Mesendoderm (in vitro differentiated cells): ENCODE data around the gene KAT6B.
"Not testable (repeated sequence)": the region's sequence is repeated elsewhere in the genome, so short reads cannot be mapped to it uniquely, and the experiment has no call there.

Experiments used
- DNase-seq: peaks from one replicate; pipeline ENCODE4 v3.0.0; 2013
- H2AK5ac ChIP-seq: 2 replicates; pipeline ENCODE4 v1.6.1; 2013; ENCODE audit warnings: low read length, inconsistent platforms
- H2BK120ac ChIP-seq: 2 replicates; pipeline ENCODE4 v1.6.1; 2013; ENCODE audit warnings: low read depth, mild to moderate bottlenecking, low read length, moderate library complexity, mixed read lengths
- H2BK15ac ChIP-seq: replicated peaks from 2 replicates; pipeline ENCODE4 v1.6.1; 2013; ENCODE audit warnings: low read depth, mild to moderate bottlenecking, moderate library complexity
- H2BK5ac ChIP-seq: 2 replicates; pipeline ENCODE4 v1.6.1; 2013; ENCODE audit warnings: low read length, inconsistent platforms
- H3K18ac ChIP-seq: 2 replicates; pipeline ENCODE4 v1.6.1; 2013; ENCODE audit warnings: mild to moderate bottlenecking, low read length, mixed read lengths
- H3K23ac ChIP-seq: one replicate; pipeline ENCODE4 v1.6.1; 2013; ENCODE audit warnings: low read length
- H3K27ac ChIP-seq: 2 replicates; pipeline ENCODE4 v1.5.1; 2013; ENCODE audit warnings: low read depth, mild to moderate bottlenecking, inconsistent platforms, low read length, moderate library complexity
- H3K27me3 ChIP-seq: 2 replicates; pipeline ENCODE4 v1.6.1; 2013; ENCODE audit warnings: low read length, control low read depth, mild to moderate bottlenecking, inconsistent platforms; ENCODE audit not compliant: insufficient read depth, poor library complexity
- H3K36me3 ChIP-seq: 2 replicates; pipeline ENCODE4 v1.6.1; 2013; ENCODE audit warnings: low read length, inconsistent platforms; ENCODE audit not compliant: control insufficient read depth, insufficient read depth
- H3K4ac ChIP-seq: one replicate; pipeline ENCODE4 v1.6.1; 2013; ENCODE audit warnings: low read depth, mild to moderate bottlenecking, low read length, moderate library complexity
- H3K4me1 ChIP-seq: 2 replicates; pipeline ENCODE4 v1.6.1; 2013; ENCODE audit warnings: low read depth, low read length, inconsistent platforms; ENCODE audit not compliant: control insufficient read depth
- H3K4me2 ChIP-seq: 2 replicates; pipeline ENCODE4 v1.6.1; 2013; ENCODE audit warnings: low read length
- H3K4me3 ChIP-seq: 2 replicates; pipeline ENCODE4 v1.5.1; 2013; ENCODE audit warnings: mild to moderate bottlenecking, low read length
- H3K56ac ChIP-seq: one replicate; pipeline ENCODE4 v1.6.1; 2013; ENCODE audit warnings: low read length
- H3K79me1 ChIP-seq: 2 replicates; pipeline ENCODE4 v1.6.1; 2013; ENCODE audit warnings: low read length, inconsistent platforms
- H3K79me2 ChIP-seq: 2 replicates; pipeline ENCODE4 v1.6.1; 2013; ENCODE audit warnings: mild to moderate bottlenecking, low read length; ENCODE audit not compliant: control insufficient read depth, insufficient read depth
- H3K9ac ChIP-seq: 2 replicates; pipeline ENCODE4 v1.6.1; 2013; ENCODE audit warnings: low read length, inconsistent platforms
- H4K5ac ChIP-seq: one replicate; pipeline ENCODE4 v1.6.1; 2013; ENCODE audit warnings: low read length
- H4K8ac ChIP-seq: one replicate; pipeline ENCODE4 v1.6.1; 2013; ENCODE audit warnings: low read depth, mild to moderate bottlenecking, control low read depth, low read length, moderate library complexity
- WGBS: extraction: QIAGEN DNeasy Blood & Tissue Kit; methylation state at CpG from one replicate; pipeline ENCODE4 v1.1.7; 2013; ENCODE audit warnings: low lambda C conversion rate, missing lambda C conversion rate; ENCODE audit not compliant: insufficient coverage; ENCODE audit errors: extremely low coverage; 5-methylcytosine and 5-hydroxymethylcytosine counted together

The KAT6B gene

GRCh38 chr10:75055896-75056406 is 229.6 kb downstream of the KAT6B start:
- H3K27me3 ChIP-seq, H3K79me1 ChIP-seq, H4K5ac ChIP-seq, H3K4me3 ChIP-seq, H2BK120ac ChIP-seq, H3K23ac ChIP-seq, H2BK15ac ChIP-seq, H3K36me3 ChIP-seq, DNase-seq, H3K4ac ChIP-seq, H4K8ac ChIP-seq, H3K56ac ChIP-seq, H3K18ac ChIP-seq, H3K9ac ChIP-seq, H3K79me2 ChIP-seq, H3K4me2 ChIP-seq, H3K4me1 ChIP-seq, H3K27ac ChIP-seq, H2BK5ac ChIP-seq, H2AK5ac ChIP-seq: not testable (repeated sequence)
- no CpG with 5 or more reads among the region's 2 CpGs for WGBS

- Histone ChIP-seq H3K23ac (no peak overlapping the region), H2BK120ac (no peak overlapping the region), H2BK15ac (no peak overlapping the region), H3K36me3 (no peaks in the 10 kb centered on the region), H3K79me2 (no peaks in the 10 kb centered on the region), H3K27ac (no peak overlapping the region), H2AK5ac (no peak overlapping the region), H4K8ac (no peak overlapping the region), H3K56ac (no peak overlapping the region), H4K5ac (no peak overlapping the region), H3K4me2 (no peak overlapping the region), H3K27me3 (no peaks in the 10 kb centered on the region), H3K4ac (no peak overlapping the region), H2BK5ac (no peak overlapping the region), H3K4me1 (peaks cover 5% of the 10 kb centered on the region), H3K9ac (no peak overlapping the region), H3K4me3 (no peak overlapping the region), H3K18ac (no peak overlapping the region), H3K79me1 (no peaks in the 10 kb centered on the region)
- peak; percentile 27 for DNase-seq
- no CpG with 5 or more reads among the region's 4 CpGs for WGBS
Observed at GRCh38 chr10:75057680-75058079, 231.3 kb downstream of the KAT6B start.

- no peak for DNase-seq
Observed at GRCh38 chr10:75058161-75058560, 231.8 kb downstream of the KAT6B start.

GRCh38 chr10:75061709-75062505 is 235.5 kb downstream of the KAT6B start:
- Histone ChIP-seq H4K8ac (no peak overlapping the region), H3K23ac (no peak overlapping the region), H3K9ac (no peak overlapping the region), H2BK5ac (no peak overlapping the region), H3K79me2 (no peaks in the 10 kb centered on the region), H2AK5ac (no peak overlapping the region), H3K36me3 (no peaks in the 10 kb centered on the region), H3K27me3 (no peaks in the 10 kb centered on the region), H3K56ac (no peak overlapping the region), H3K4me1 (peaks cover 5% of the 10 kb centered on the region), H3K18ac (no peak overlapping the region), H2BK15ac (no peak overlapping the region), H3K79me1 (no peaks in the 10 kb centered on the region), H3K4me3 (no peak overlapping the region), H2BK120ac (no peak overlapping the region), H3K4ac (no peak overlapping the region), H4K5ac (no peak overlapping the region), H3K4me2 (no peak overlapping the region), H3K27ac (no peak overlapping the region)
- WGBS = no CpG with 5 or more reads among the region's 15 CpGs
- no peak for DNase-seq

More at GRCh38 chr10:75058161-75058560, 231.8 kb downstream of the KAT6B start:
- no CpG with 5 or more reads among the region's 10 CpGs for WGBS
- Histone ChIP-seq H3K9ac (no peak overlapping the region), H3K79me2 (no peaks in the 10 kb centered on the region), H2AK5ac (no peak overlapping the region), H3K4me2 (no peak overlapping the region), H3K23ac (no peak overlapping the region), H4K5ac (no peak overlapping the region), H3K36me3 (no peaks in the 10 kb centered on the region), H3K4ac (no peak overlapping the region), H4K8ac (no peak overlapping the region), H2BK120ac (no peak overlapping the region), H3K27ac (no peak overlapping the region), H3K4me3 (no peak overlapping the region), H2BK5ac (no peak overlapping the region), H3K18ac (no peak overlapping the region), H3K79me1 (no peaks in the 10 kb centered on the region), H2BK15ac (no peak overlapping the region), H3K27me3 (no peaks in the 10 kb centered on the region), H3K56ac (no peak overlapping the region), H3K4me1 (peaks cover 5% of the 10 kb centered on the region)

GRCh38 chr10:75062506-75063299 is 236.3 kb downstream of the KAT6B start:
- H3K4me2 ChIP-seq = no peak overlapping the region
- no peaks in the 10 kb centered on the region for H3K36me3 ChIP-seq
- DNase-seq = peak; percentile 48
- no peaks in the 10 kb centered on the region for H3K27me3 ChIP-seq
- H3K4ac ChIP-seq = no peak overlapping the region
- no peak overlapping the region for H3K23ac ChIP-seq
- H2BK15ac ChIP-seq = no peak overlapping the region
- no peaks in the 10 kb centered on the region for H3K79me2 ChIP-seq
- H3K79me1 ChIP-seq = no peaks in the 10 kb centered on the region
- H3K4me3 ChIP-seq = no peak overlapping the region
- H3K18ac ChIP-seq = no peak overlapping the region
- H4K5ac ChIP-seq = no peak overlapping the region
- no CpG with 5 or more reads among the region's 10 CpGs for WGBS
- H2BK120ac ChIP-seq = no peak overlapping the region
- no peak overlapping the region for H3K56ac ChIP-seq
- peaks cover 5% of the 10 kb centered on the region for H3K4me1 ChIP-seq
- H2AK5ac ChIP-seq = no peak overlapping the region
- no peak overlapping the region for H3K27ac ChIP-seq
- H2BK5ac ChIP-seq = no peak overlapping the region
- no peak overlapping the region for H4K8ac ChIP-seq
- no peak overlapping the region for H3K9ac ChIP-seq
